ENCODE results near the gene RNF152. TPM values are rescaled to one million over a fixed set of nuclear protein-coding genes. Genes with fewer than 3 reads are reported as not detected.

The RNF152 gene
- total RNA-seq, 1 donor from 2014 or later = 137 TPM

- peaks cover 26% of the 10 kb centered on the region for H3K36me3 Mint-ChIP-seq (ENCODE audit: low read depth)
- H3K9me3 Mint-ChIP-seq (ENCODE audit: low read depth) = peaks cover 38% of the 10 kb centered on the region
These were observed 118.0 kb downstream of the RNF152 start for GRCh38 chr18:61774846-61775245.

GRCh38 chr18:61772293-61772848 lies 120.4 kb downstream of the RNF152 start:
- peaks cover 11% of the 10 kb centered on the region for H3K4me1 Mint-ChIP-seq (ENCODE audit: low read depth)
- peaks cover 18% of the 10 kb centered on the region for H3K36me3 Mint-ChIP-seq (ENCODE audit: low read depth)
- peaks cover 26% of the 10 kb centered on the region for H3K9me3 Mint-ChIP-seq (ENCODE audit: low read depth)
- no peak overlapping the region for H3K27ac Mint-ChIP-seq (ENCODE audit: unreplicated experiment)
- no peak for DNase-seq (ENCODE audit: low spot score)
- H3K4me3 Mint-ChIP-seq (ENCODE audit: unreplicated experiment) = no peak overlapping the region
- TF ChIP-seq CTCF (IDR thresholded peaks at IDR 0.05) = no peak
- no peaks in the 10 kb centered on the region for H3K27me3 Mint-ChIP-seq (ENCODE audit: low read depth)

More at GRCh38 chr18:61774846-61775245, 118.0 kb downstream of the RNF152 start:
- no peaks in the 10 kb centered on the region for H3K27me3 Mint-ChIP-seq (ENCODE audit: low read depth)
- H3K4me1 Mint-ChIP-seq (ENCODE audit: low read depth) = peaks cover 7% of the 10 kb centered on the region
- H3K27ac Mint-ChIP-seq (ENCODE audit: unreplicated experiment) = no peak overlapping the region
- no peak overlapping the region for H3K4me3 Mint-ChIP-seq (ENCODE audit: unreplicated experiment)
- no peak for DNase-seq (ENCODE audit: low spot score)
- no peak for TF ChIP-seq CTCF (IDR thresholded peaks at IDR 0.05)

- H3K4me3 Mint-ChIP-seq (ENCODE audit: unreplicated experiment) = no peak overlapping the region
- TF ChIP-seq CTCF (IDR thresholded peaks at IDR 0.05) = no peak
- H3K27ac Mint-ChIP-seq (ENCODE audit: unreplicated experiment) = no peak overlapping the region
- peaks cover 26% of the 10 kb centered on the region for H3K9me3 Mint-ChIP-seq (ENCODE audit: low read depth)
- H3K27me3 Mint-ChIP-seq (ENCODE audit: low read depth) = no peaks in the 10 kb centered on the region
- peaks cover 18% of the 10 kb centered on the region for H3K36me3 Mint-ChIP-seq (ENCODE audit: low read depth)
- peaks cover 11% of the 10 kb centered on the region for H3K4me1 Mint-ChIP-seq (ENCODE audit: low read depth)
- no peak for DNase-seq (ENCODE audit: low spot score)
These were observed 120.9 kb downstream of the RNF152 start for GRCh38 chr18:61771861-61772260.

GRCh38 chr18:61770279-61770678 lies 122.5 kb downstream of the RNF152 start:
- Mint-ChIP-seq H3K9me3 (ENCODE audit: low read depth) (peaks cover 13% of the 10 kb centered on the region), H3K27ac (ENCODE audit: unreplicated experiment) (no peak overlapping the region), H3K4me1 (ENCODE audit: low read depth) (peaks cover 13% of the 10 kb centered on the region), H3K36me3 (ENCODE audit: low read depth) (peaks cover 8% of the 10 kb centered on the region), H3K27me3 (ENCODE audit: low read depth) (no peaks in the 10 kb centered on the region), H3K4me3 (ENCODE audit: unreplicated experiment) (no peak overlapping the region)
- DNase-seq (ENCODE audit: low spot score) = no peak
- no peak for TF ChIP-seq CTCF (IDR thresholded peaks at IDR 0.05)

- H3K27me3 Mint-ChIP-seq (ENCODE audit: low read depth) = no peaks in the 10 kb centered on the region
- no peak for DNase-seq (ENCODE audit: low spot score)
- no peak overlapping the region for H3K27ac Mint-ChIP-seq (ENCODE audit: unreplicated experiment)
- no peak overlapping the region for H3K4me3 Mint-ChIP-seq (ENCODE audit: unreplicated experiment)
- no peaks in the 10 kb centered on the region for H3K36me3 Mint-ChIP-seq (ENCODE audit: low read depth)
- peaks cover 31% of the 10 kb centered on the region for H3K4me1 Mint-ChIP-seq (ENCODE audit: low read depth)
- H3K9me3 Mint-ChIP-seq (ENCODE audit: low read depth) = no peaks in the 10 kb centered on the region
- TF ChIP-seq CTCF (IDR thresholded peaks at IDR 0.05) = no peak
These were observed 126.4 kb downstream of the RNF152 start for GRCh38 chr18:61766266-61766884.

Measured in chondrocyte (in vitro differentiated cells).